Ecto neural progenitor cell (in vitro differentiated cells): Measurements from ENCODE around the gene RAX2.
"Not testable (repeated sequence)": the region's sequence is repeated elsewhere in the genome, so short reads cannot be mapped to it uniquely, and the experiment has no call there.

Experiments
- DNase-seq: peaks from one replicate; pipeline ENCODE4 v3.0.0-alpha.2; 2018; ENCODE audit warnings: low spot score

The RAX2 gene

DNA sequence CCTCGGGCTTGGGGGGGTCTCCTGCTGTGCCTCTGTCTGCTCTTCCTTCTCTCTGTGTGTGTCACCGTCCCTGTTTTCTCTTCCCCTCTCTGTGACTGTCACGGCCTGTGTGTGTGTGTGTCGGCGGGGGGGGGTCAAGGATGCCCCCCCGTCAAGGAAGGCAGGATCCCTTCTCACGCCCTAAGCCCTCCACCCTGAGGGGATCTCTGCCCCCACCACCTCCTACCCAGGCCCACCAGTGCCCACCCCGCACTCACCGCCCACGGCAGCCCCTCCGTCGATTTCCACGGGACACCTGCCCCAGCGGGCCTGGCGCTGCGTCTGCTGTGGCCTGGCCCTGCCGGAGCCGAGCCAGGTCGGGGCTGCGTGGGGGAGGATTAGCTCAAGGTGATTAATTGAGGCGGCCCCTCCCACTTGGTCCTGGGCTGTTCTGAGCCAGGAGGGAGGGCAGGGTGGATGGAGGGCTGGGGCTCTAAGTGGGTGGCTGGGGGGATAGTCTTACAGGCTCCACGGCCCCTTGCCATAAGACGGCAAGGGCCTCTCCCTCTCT lies at the start of gene RAX2:
RAX2 (minus strand) TSS at position 323 of the 550 bp plus-strand sequence. CDS start 486 bp downstream, outside the sequence.
- no peak for DNase-seq

DNA sequence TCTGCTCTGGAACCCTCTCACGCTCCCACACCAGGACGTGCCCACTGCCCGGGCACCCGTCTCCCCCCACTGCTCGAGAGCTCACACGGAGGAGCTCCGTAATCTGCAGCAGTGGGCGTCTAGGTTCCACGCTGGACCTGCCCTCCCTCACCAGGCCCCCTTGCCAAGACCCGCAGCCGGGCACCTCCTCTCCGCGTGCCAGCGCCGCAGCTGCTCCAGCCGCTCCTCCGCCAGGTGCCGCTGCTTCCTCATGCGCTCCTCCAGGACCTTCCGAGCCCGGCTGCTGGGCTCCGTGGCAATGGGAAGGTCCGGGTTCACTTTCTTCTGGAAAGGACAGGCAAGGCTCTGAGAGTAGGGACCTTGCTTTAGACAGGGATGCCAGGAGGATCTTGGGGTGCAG lies 49.1 kb upstream of the RAX2 start:
- no peak for DNase-seq

DNA sequence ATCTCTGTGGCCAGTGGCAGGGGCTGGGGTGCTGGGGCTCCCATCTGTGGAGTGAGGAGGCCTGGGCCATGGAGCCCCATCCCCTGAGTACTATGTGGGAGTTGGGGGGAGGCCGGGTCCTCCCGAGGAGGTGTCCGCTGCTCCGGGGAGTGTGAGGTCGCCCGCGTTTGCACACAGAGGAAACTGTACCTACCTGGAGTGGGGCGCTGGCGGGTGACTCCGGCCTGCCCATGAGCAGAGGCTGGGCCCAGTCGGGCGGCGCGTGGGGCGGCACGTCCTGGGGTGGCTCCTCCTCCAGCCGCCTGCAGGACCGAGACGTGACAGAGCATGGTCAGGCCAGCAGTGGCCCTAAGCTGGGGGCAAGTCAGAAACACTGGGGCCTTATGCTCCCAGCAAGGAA lies 48.0 kb upstream of the RAX2 start:
- no peak for DNase-seq

DNA sequence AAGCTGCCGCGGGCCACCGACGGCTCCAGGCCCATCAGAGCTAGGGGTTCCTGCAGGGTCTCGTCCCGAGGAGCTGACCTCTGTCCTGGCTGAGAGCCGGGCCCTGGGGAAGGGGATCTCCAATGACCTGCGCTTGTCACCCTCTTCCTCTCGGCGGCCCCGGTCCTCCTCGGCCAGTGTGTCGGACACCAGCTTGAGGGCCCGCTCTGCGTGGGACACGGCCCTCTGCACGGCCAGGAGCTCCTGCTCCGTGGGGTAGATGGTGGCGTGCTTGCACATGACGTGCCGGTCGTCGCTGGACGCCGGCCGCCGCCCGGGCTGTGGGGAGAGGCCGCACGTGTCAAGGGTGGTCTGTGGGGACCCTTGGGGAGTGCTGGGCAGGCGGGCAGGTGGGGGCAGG lies 46.9 kb upstream of the RAX2 start:
- no peak for DNase-seq

GRCh38 chr19:3818466-3818865 lies 46.4 kb upstream of the RAX2 start:
- no peak for DNase-seq

DNA sequence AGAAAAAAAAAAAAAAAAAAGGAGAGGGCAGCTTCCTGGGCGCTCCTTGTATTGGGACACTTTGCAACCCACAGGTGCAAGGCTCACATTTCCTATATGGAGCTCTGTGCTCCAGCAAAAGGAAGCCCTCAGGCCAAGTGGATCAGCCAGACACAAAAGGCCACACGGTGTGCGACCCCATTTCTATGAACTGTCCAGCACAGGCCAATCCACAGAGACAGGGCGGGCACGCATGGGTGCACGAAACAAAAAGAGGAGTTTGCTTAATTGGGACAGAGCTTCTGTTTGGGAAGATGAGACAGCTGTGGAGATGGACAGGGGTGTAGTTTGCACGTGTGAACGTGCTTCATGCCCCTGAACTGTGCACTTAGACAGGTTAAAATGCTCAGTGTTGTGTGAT lies 45.7 kb upstream of the RAX2 start:
- DNase-seq: no peak

GRCh38 chr19:3816566-3817218 lies 44.7 kb upstream of the RAX2 start:
- DNase-seq: no peak

- DNase-seq: not testable (repeated sequence)
These were observed 44.1 kb upstream of the RAX2 start for GRCh38 chr19:3816148-3816547.

DNA sequence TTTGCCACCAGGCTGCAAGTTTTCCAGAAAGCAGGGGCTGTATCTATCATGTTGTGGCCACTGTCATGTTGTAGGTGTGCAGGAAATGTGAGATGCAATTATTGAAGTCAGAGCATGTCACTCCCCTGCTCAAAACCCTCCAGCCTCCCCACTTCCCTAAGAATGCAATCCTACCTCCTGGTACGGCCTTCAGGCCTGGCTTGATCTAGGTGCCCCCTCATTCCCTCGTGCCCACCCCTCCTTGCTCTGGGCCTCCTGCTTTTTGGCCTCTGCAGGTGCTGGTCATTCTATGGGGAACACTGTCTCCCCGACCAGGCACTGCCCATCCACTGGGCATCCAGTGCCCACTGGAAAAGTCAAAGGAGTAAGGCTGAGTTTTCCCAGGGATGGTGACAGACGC lies 42.6 kb upstream of the RAX2 start:
- no peak for DNase-seq

- no peak for DNase-seq
These were observed 41.7 kb upstream of the RAX2 start for GRCh38 chr19:3813473-3814392.

DNA sequence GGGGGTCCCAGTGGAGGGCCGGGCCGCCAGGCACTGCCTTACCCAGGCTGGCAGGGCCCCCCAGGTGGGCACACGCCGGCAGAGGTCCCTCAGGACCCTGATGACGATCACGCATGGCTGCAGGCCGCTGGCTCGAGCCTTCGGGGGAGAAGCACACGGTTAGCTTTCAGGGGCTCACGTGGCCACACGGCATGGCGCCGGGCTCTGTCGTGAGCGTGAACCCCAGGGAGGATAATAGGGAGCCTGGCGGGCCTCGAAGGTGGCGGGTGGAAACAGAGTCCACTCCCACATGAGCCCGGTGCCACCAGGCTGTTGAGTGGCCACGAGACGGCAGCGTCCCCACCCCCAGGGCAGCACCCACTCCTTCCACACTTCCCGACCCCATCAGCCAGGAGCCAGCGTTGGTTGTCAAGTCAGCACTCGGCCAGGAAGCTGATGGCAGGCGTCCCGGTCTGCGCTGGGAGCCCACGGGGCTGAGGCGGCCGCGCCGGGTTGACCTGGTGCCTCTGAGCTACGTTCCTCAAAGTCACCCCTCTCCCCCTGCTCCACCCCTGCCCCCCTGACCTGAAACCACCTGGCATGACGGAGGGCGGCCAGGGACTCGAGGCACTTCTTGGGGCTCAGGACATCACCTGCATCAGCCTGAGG lies 38.8 kb upstream of the RAX2 start:
- DNase-seq: no peak

DNA sequence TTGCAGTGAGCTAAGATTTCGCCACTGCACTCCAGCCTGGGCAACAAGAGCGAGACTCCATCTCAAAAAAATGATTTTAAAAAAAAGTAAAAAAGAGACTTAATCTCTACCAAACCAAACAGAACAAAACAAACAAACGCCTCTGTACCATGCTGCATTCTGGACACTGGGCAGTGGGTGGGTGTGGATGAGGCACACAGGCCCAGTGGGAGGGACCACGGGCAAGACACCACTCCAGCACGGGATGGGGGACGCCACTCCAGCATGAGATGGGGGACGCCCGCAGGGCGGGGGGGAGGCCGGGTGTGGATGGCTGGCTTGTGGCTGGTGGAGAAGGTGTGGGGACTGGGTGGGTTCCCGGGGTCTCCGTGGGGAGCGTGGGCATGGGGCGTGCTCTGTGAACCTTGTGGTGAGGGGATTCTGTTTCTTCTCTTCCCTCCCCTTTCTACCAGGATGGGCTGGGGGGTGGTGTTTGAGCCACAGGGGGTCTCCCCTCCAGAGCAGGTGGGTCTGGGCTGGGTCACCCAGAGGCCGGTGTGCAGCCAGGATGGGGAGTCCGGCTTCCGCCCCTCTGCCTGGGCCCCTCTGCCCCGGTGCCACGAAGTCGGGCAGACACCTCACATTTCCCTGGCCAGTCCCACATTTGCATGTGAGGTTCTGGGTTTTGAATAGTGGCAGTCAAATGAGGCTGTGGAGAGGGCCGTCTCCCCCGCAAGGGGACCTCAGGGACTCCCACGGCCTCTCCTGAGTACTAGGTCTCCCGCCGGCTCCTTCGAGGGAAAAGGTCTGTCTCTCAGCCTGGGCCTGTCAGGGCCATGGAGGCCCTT lies 38.1 kb upstream of the RAX2 start:
- DNase-seq: no peak

- DNase-seq: no peak
These were observed 36.6 kb upstream of the RAX2 start for GRCh38 chr19:3808420-3809143.

DNA sequence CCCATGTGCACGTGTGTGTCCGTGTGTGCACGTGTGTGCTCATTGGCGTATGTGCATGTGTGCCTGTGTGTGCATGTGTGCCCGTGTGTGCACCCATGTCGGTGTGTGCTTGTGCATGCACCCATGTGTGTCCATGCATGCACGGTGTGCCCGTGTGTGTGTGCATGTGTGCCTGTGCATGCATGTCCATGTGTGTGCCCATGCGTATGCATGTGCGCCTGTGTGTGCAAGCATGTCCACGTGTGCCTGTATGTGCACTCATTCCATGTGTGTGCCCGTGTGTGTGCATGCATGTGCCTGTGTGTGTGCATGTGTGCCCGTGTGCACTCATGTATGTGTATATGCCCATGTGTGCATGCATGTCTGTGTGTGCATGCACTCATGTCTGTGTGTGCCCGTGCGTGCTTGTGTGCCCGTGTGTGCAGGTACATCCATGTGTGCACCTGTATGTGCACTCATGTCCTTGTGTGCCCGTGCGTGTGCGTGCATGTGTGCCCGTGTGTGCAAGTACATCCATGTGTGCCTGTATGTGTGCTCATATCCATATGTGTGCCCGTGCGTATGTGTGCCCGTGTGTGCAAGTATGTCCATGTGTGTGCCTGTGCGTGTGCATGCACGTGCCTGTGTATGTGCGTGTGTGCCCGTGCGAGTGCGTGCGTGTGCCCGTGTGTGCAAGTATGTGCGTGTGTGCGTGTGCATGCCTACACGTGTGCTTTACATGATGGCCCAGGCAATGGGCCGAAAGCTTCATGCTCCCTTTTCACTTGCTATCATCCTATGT lies 35.7 kb upstream of the RAX2 start:
- no peak for DNase-seq

GRCh38 chr19:3807131-3807480 lies 35.1 kb upstream of the RAX2 start:
- no peak for DNase-seq

- DNase-seq: no peak
These were observed 33.8 kb upstream of the RAX2 start for GRCh38 chr19:3805859-3806258.

DNA sequence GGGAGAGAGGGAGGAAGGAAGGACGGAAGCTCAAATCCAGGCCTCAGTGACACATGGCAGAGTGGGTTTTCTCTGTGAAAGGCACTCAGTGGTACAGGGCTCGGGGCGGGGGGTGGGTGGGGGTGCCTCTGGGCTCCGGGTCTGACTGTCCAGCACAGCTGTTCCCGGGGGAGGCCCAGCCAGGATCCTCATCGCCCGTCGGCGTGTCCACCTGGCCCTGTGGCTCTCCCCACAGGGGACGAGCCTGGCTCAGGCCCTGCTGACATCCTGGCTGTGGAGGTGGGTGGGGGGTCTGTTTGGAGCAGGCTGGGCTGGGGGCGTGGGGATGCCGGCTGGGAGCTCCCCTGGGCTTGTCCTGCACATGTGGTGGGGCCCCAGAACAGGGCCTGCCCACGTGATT lies 32.4 kb upstream of the RAX2 start:
- DNase-seq: no peak

DNA sequence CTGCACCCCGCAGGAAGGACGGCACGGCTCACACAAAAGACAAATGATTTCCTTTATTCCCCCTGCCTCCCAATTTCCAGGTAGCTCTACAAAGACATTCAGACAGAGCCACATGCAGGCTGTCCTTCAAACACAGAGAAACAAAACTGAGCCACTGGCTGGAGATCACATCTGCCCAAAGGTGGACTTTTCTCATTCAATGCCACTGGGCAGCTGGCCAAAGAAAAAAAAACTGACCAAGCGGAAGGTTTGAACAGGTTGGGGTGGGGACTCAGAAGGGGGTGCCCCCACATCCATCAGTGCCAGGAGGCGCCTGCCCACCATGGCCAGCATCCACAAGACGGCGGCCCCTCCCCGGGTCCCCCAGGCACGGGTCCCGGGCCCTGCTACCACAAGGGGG lies 32.0 kb upstream of the RAX2 start:
- DNase-seq: no peak

GRCh38 chr19:3803114-3803888 lies 31.3 kb upstream of the RAX2 start:
- DNase-seq: no peak
